Left lung (tissue), 10 donors: Measurements from ENCODE around the gene KATNA1. TPM values are rescaled to one million over a fixed set of nuclear protein-coding genes. Genes with fewer than 3 reads are reported as not detected.
"Not testable (repeated sequence)": the region's sequence is repeated elsewhere in the genome, so short reads cannot be mapped to it uniquely, and the experiment has no call there.

Experiments used
- ATAC-seq: fragments of 200-7000 bp; cut with Tn5 transposase; one replicate; pipeline ENCODE4 v1.9.1; 2020; ENCODE audit warnings: moderate library complexity
- DNase-seq, 4 donors: peaks; one replicate each; pipeline ENCODE4 v3.0.0-alpha.2; 2013 to 2020
- H3K27ac ChIP-seq, 2 donors: fragments of 200-600 bp; sonication (generic) in 1 of 2; one replicate each; pipeline versions ENCODE4 v1.5.0 to v1.8.0; 2020 to 2021
- H3K27me3 ChIP-seq, 2 donors: fragments of 200-600 bp; sonication (generic) in 1 of 2; one replicate each; pipeline versions ENCODE4 v1.5.0 to v1.8.0; 2020 to 2021
- H3K36me3 ChIP-seq, 2 donors: fragments of 200-600 bp; sonication (generic) in 1 of 2; one replicate each; pipeline versions ENCODE4 v1.5.0 to v1.8.0; 2020 to 2021
- H3K4me1 ChIP-seq, 2 donors: fragments of 200-600 bp; one replicate each; pipeline ENCODE4 v1.8.0; 2021
- H3K4me3 ChIP-seq, 2 donors: fragments of 200-600 bp; sonication (generic) in 1 of 2; one replicate each; pipeline versions ENCODE4 v1.5.0 to v1.8.0; 2020 to 2021; ENCODE audit warnings: mild to moderate bottlenecking in 1 of 2
- H3K9me3 ChIP-seq, 2 donors: fragments of 200-600 bp; sonication (generic) in 1 of 2; one replicate each; pipeline versions ENCODE4 v1.5.0 to v1.8.0; 2020 to 2021
- CTCF ChIP-seq, 2 donors: fragments of 200-600 bp; sonication (generic) in 1 of 2; IDR thresholded peaks; one replicate each; pipeline versions ENCODE4 v1.5.0 to v1.8.0; 2021; ENCODE audit warnings: antibody characterized with exemption in 2 of 2
- intact Hi-C, 2 donors: fragments of 100-400 bp; cut with DNase I; formaldehyde crosslinking; loops; one replicate each; pipeline versions ENCODE4 v1.11.2 to v1.14.2; 2022
- polyA plus RNA-seq, 6 donors: library from polyadenylated mRNA; unstranded; fragments of 120-200 nt; gene quantifications; one replicate each; pipeline ENCODE4 v1.2.1, GENCODE V29; 2013; ENCODE audit not compliant: insufficient read length in 6 of 6
- total RNA-seq, 2 donors: library from RNA; stranded (reverse); fragmentation: NEBNext Ultra II Directional; extraction: Animal tissue kit (Norgen Biotek cat#: 25700); gene quantifications; one replicate each; pipeline ENCODE4 v1.2.1, GENCODE V29; 2021
- donor health status: DM: no; HTN: yes; CAD: no.
- donor health status: DM: no; HTN: no; CAD: no.

Gene KATNA1
- total and polyA plus RNA-seq, 8 donors = 11.6 to 35.3 (median 31.7) TPM

- no peaks in the 10 kb centered on the region for H3K27me3 ChIP-seq
- ATAC-seq (no peak), DNase-seq (no peak)
- H3K4me3 ChIP-seq = no peak overlapping the region
- H3K9me3 ChIP-seq = no peaks in the 10 kb centered on the region
- H3K36me3 ChIP-seq = peaks cover 0 to 78% of the 10 kb centered on the region in 2 donors
- intact Hi-C loops = no loop called here
- no peak overlapping the region for H3K27ac ChIP-seq
- H3K4me1 ChIP-seq = no peaks in the 10 kb centered on the region
- no peak for TF ChIP-seq CTCF (IDR thresholded peaks at IDR 0.05)
Observed at GRCh38 chr6:149680503-149680902, 32.0 kb upstream of the KATNA1 start.

GRCh38 chr6:149672265-149672664 is 23.8 kb upstream of the KATNA1 start:
- H3K27ac ChIP-seq, H3K9me3 ChIP-seq, DNase-seq, ATAC-seq, intact Hi-C loops, H3K4me3 ChIP-seq, H3K27me3 ChIP-seq, H3K4me1 ChIP-seq: not testable (repeated sequence)
- H3K36me3 ChIP-seq = peaks cover 0 to 98% of the 10 kb centered on the region in 2 donors

GRCh38 chr6:149660028-149660427 is 11.5 kb upstream of the KATNA1 start:
- no peaks in the 10 kb centered on the region for H3K4me1 ChIP-seq
- peaks cover 3 to 64% of the 10 kb centered on the region in 2 donors for H3K36me3 ChIP-seq
- intact Hi-C loops = no loop called here
- H3K27me3 ChIP-seq = no peaks in the 10 kb centered on the region
- ATAC-seq (no peak), DNase-seq (no peak)
- H3K9me3 ChIP-seq = no peaks in the 10 kb centered on the region
- no peak overlapping the region for H3K27ac ChIP-seq
- H3K4me3 ChIP-seq = no peak overlapping the region
- TF ChIP-seq CTCF (IDR thresholded peaks at IDR 0.05) = no peak

GRCh38 chr6:149657441-149657840 is 8.9 kb upstream of the KATNA1 start:
- H3K9me3 ChIP-seq = no peaks in the 10 kb centered on the region
- no peak overlapping the region for H3K27ac ChIP-seq
- ATAC-seq (no peak), DNase-seq (no peak)
- no peaks in the 10 kb centered on the region for H3K4me1 ChIP-seq
- H3K27me3 ChIP-seq = no peaks in the 10 kb centered on the region
- peaks cover 0 to 38% of the 10 kb centered on the region in 2 donors for H3K36me3 ChIP-seq
- no peak overlapping the region for H3K4me3 ChIP-seq
- intact Hi-C loops = no loop called here
- TF ChIP-seq CTCF (IDR thresholded peaks at IDR 0.05) = no peak

- TF ChIP-seq CTCF (IDR thresholded peaks at IDR 0.05) = no peak
- peaks cover 0 to 22% of the 10 kb centered on the region in 2 donors for H3K4me1 ChIP-seq
- no peak overlapping the region for H3K4me3 ChIP-seq
- no peak overlapping the region for H3K27ac ChIP-seq
- H3K9me3 ChIP-seq = no peaks in the 10 kb centered on the region
- intact Hi-C loops = no loop called here
- H3K27me3 ChIP-seq = no peaks in the 10 kb centered on the region
- no peak for DNase-seq
- H3K36me3 ChIP-seq = no peaks in the 10 kb centered on the region
- no peak for ATAC-seq
Observed at GRCh38 chr6:149651056-149651455, 2.5 kb upstream of the KATNA1 start.

GRCh38 chr6:149646599-149646998 is 1.9 kb downstream of the KATNA1 start:
- ATAC-seq (no peak), DNase-seq (no peak)
- Histone ChIP-seq H3K4me3 (peak overlapping the region in 1 of 2 donors; percentile 97), H3K9me3 (no peaks in the 10 kb centered on the region), H3K27me3 (no peaks in the 10 kb centered on the region), H3K27ac (no peak overlapping the region), H3K4me1 (peaks cover 0 to 39% of the 10 kb centered on the region in 2 donors), H3K36me3 (no peaks in the 10 kb centered on the region)
- no peak for TF ChIP-seq CTCF (IDR thresholded peaks at IDR 0.05)
- intact Hi-C loops = no loop called here
